GM21619 (cell line): ENCODE measurements around the gene DLG2.

Experiments used
- ATAC-seq: cut with Tn5 transposase; IDR thresholded peaks from one replicate; pipeline ENCODE4 v1.9.1; 2021; ENCODE audit not compliant: unreplicated experiment

Gene DLG2

DNA sequence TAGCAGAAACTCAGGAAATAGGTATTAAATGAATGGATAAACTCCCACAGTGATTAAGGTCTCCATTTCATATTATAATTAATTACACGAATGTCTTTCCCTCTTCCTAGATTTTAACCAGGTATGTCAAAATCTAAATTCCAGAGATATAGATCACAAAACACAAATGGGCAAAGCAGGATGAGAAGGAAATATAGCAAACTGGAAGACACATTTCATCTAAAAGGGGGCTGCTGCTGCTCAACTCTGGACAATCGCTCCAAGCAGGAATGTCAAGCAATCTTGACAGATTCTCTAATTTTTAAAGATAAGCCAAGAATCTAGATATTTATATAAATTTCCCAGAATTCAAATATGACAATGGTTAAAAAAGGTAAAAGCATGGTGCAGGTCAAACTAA lies 1786.8 kb downstream of the DLG2 start:
- ATAC-seq = no peak

DNA sequence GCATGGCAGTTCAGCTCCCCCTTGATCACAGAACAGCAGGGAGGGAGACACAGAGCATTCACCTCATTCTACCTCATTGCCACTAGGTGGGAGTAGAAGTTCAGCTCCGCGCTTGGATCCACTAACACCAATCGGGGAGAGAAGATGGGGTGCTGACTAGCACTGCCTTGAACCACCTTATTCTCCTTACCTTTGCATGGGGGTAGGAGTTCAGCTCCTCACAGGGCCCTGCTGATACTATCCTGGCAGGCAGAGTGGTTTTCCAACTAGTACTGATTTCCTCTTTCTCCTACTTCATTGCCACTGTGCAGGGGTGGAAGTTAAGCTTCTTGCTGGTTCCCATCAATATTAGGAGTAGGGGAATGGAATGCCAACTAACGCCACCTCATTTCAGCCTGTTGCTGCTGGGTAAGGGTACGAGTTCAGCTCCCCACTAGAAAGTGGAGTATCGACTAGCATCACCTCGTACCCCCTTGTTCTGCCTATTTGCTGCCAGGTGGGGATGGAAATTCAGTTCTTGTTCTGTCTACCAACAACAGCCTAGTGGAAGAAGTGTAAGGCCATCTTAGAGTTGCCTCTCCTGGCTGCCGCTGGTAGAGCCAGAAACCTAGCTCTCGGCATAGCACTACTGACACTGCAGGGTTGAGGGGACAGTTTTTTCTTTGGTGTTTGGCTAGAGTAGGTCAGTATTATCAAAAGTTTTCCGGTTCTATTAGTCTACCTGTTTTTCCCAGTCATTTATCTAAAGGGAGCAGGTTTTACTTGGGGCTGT lies 1790.1 kb downstream of the DLG2 start:
- peak; percentile 71 for ATAC-seq

DNA sequence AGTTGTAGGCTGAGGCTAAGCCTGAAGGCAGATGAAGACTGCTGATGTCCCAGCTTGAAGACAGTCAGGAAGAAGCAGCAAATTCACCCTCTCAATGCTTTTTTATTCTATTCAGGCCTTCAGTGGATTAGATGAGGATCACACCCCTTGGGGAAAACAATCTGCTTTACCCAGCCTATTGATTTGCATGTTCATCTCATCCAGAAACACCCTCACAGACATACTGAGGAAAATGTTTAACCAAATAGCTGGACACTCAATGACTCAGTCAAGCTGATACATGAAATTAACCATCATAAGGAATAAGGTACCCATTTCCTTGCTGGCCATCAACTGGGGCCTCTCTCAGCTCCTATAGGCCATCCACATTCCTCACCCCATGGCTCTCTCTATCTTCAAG lies 1791.1 kb downstream of the DLG2 start:
- ATAC-seq = no peak

DNA sequence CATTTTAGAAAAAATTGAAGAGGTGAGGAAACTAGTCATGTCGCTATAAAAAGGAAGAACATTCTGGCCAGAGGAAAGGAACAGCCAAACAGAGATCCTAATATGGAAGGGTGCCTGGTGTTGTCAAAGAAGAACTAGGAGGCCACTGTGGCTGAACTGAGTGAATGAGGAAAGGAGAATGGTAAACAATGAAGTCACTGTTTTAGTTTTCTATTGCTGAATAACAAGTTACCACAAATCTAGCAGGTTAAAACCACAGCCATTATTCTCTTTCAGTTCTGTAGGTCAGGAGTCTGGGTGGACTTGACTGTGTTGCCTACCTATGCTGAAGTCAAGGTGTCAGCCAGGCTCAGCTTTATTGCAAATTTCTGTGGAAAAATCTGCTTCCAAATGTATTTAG lies 1791.7 kb downstream of the DLG2 start:
- ATAC-seq = peak; percentile 84

DNA sequence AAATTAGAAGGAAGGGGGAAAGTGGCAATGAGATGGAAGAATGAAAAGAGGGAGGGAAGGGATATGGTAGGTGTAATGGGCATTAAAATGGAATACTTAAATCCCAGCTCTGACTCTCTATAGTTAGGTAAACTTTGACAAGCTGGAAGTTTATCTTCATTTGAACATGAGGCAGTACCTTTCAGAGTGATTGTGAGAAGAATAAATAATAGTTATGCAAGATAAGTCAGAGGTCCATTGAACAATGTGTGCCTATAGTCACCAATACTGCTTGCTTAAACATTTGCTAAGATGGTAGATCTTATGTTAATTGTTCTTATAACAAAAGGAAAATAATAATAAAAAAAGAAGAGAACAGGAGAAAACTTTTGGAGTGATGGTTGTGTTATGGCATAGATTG lies 1795.2 kb downstream of the DLG2 start:
- ATAC-seq = no peak

DNA sequence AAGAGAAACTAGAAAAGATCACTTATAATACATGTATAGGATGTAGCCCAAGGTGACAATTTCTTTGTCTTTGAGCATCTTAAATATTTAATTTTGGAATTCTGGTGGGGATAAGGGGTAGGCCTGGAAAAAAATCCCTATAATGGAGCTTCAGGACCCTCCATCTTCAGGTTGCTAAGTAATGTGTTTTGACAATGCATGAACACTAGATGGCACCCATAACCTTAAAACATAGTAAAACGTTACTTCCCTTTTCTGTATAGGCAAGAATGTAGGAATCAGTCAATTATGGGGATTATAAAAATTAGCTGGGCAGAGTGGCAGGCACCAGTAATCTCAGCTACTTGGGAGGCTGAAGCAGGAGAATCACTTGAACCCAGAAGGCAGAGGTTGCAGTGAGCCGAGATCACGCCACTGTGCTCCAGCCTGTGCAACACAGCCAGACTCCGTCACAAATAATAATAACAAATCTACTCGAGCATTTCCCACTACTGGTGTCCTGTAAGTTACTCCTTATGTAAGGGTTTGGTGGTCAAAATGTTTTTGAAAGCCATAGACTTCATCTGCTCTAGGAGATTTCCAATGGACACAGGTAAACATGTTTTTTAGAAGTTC lies 1799.1 kb downstream of the DLG2 start:
- peak; percentile 84 for ATAC-seq

DNA sequence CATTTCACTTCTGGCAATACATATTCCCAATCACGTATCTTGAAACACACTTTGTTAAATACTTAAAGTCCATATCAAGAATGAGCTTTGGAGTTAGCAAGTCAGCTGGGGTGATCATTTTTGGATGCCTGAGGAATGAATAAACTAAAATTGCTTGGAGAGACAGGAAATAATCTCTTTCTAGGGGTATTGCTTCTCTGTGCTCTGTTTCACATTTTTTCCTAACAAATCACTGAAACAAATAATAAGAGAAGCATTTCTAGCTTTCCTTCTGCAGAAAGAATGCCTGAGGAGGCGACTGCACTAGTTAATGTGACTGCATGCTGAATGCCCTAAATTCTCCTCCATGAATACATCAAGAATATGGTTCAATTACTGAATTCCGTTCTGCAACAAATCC lies 1799.6 kb downstream of the DLG2 start:
- ATAC-seq = no peak

DNA sequence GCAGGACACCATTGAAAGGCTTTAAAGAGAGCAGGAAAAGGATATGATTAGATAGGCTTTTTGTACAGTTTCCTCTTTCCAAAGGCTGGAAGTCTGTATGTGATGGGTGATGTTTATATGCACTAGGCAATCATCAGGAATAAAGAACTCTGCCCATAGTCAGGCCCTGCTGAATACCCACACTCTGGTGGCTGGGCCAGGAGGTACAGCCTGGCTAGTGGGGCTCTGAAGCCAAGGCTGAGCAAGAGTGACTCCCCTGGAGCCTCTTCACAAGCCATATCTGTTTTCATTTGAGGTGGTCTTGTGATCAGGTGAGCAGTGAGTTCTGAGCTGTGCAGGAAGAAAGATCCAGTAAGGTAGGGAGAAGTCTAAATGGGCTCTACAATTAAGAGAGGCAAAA lies 1801.1 kb downstream of the DLG2 start:
- no peak for ATAC-seq

DNA sequence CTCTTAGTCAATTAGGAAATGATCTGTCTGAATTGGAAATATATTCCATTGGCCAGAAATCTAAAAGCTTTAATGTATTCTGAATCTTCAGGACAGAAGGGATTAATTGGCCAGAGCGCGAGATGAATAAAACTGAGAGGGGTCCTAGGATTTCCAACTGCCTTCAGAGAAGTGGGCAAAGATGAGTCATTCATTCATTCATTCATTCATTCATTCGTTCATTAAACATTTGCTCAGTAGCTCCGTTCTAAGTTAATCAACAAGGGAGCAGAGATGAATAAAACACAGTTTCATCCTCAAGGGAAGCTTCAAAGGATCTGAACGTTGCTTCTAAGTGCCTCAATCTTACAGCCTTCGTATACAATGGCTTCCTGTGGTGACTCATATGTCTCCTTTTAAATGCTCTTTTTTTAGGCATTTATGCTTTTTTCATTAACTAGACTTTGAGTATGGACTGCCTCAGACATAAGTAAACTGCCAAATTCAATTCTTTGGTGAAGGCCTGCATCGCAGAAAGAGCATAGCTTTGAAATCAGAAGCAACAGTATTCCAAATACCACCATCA lies 1803.6 kb downstream of the DLG2 start:
- ATAC-seq = no peak

DNA sequence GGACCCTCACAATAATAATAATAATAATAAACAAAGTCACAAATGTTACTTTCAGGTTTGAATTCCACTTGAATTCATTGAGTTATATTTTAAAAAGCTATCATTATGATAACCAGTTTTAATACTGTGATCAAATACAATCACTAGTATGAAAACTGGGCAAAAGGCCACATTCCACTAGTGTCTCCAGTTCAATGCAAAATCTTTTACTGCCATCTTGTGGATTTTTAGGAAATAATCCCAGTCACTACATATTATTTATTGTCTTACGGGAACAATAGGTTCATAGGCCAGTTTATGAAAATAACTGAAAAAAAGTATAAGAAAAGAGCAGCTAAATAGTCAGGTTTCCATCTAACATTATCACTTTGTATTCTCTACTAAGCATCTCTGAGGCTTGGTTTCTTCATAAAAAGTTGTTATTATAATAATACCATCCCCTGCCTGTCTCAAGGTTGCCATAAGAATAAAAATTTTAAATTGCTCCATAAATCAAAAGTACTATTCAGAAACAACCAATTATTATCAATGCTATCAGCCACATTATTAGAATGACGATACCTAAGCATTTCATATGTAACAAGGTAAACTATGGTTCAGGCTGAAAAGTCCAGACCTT lies 1807.1 kb downstream of the DLG2 start:
- ATAC-seq = no peak

DNA sequence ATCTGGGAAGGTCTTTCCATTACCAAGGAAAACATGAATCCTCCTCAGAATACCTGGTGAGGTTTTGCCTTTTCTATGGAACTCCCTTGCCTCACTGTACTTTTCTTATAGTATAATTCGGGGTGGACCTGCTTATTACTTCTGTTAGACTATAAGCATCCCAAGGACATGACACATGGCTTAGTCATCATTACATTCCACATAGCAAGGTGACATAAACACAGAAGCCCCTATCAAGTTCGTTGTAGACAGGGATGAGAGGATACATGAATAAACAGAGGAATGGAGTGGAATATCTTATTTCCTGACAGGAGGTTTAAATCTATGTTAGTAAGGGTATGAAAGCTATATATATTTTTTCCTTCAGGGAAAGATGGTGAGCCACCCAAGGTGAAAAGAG lies 1808.8 kb downstream of the DLG2 start:
- no peak for ATAC-seq

DNA sequence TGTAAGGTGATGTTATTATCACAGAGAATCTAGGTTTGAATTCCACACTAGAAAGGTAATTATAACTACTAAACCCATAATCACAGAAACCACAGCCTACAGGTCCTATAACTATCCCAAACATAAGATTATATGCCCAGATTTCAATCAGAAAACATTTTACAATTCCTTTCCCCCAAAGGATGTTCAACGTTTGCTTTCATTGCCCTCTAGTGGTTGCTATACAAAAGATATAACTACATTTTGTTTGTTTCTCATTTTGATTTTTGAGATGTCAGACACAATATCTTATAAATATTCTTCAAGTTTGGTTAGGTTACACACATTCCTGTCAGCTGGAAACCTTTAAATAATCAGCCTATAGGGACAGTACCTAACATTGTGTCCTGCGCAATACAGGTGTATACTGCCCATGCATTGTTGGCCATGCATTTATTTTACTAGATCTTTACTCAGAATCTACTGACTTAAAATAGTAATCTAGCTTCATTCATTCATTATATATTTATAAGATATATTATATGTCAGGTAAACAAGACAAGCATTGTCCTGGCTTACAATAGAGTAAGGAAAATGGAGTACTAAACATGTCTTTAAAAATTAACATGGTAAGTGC lies 1810.5 kb downstream of the DLG2 start:
- no peak for ATAC-seq

DNA sequence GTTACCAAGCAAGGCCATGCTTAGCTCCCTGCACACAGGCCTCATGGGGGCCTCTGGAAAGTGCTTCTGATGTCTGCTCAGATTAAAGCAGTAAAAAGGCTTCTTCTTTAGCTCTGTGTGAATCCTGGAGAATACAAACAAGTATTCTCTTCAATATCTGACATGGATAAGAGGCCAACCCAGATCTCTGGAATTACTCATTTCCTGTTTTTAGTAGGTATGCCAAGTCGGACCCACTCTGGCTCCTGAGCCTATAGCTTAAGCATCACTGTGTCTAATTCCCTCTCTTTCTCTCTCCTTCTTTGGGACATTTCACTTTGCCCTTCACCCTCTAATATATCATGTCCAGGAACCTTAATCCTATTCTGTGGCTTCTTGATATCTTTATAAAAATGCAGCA lies 1811.4 kb downstream of the DLG2 start:
- ATAC-seq = no peak

DNA sequence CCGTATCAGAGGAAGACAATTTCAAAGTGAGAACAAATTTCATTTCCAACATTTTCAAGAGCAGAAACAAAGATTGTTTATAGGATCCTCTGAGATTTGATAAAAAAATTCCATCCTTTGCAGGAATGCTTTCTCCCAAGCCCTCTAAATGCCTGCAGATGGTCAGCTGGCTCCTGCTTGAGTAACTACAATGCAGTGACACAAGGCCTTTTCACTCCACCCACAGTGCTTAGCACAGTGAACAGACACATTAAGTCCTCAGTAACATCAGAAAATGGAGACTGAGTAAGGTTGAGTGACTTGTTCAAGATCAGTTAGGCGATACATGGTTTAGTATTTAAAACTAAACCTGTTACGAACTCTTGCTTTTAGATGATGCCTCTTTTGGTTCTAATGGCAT lies 1813.8 kb downstream of the DLG2 start:
- ATAC-seq = no peak

DNA sequence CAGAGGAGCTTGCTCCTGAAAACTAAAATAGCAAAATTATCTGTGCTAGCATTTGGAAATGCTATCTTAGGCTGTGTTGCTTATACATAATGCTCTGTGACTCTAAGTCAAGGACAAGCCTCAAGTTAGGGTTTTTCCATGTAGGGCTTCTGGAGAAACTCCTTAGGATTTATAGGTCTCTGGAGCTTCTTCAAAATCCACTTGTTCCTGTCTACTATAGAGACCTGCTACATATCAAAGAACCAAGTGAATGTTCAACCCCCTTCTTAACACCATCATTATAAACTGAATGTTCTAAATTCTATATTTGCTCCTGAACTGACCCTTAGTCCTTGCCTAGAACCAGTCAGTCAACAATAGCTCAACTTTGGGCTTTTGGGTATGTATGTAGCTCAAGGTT lies 1817.9 kb downstream of the DLG2 start:
- ATAC-seq = no peak

DNA sequence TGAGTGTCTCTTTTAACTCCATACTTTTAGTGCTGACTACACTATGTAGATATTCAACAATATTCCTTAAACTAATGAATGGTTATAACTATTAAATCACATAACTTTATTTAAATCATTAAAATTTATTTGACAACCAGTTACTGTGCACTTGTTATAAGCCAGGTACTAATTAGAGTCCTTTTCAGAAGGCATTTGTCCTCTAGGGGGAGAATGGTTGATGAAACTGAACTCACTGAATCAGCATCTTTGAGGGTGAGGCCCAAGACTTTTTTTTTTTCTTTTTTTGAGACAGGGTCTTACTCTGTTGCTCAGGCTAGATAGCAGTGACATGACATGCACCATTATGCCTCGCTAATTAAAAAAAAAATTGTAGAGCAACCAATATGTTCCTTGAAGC lies 1825.3 kb downstream of the DLG2 start:
- ATAC-seq = no peak

DNA sequence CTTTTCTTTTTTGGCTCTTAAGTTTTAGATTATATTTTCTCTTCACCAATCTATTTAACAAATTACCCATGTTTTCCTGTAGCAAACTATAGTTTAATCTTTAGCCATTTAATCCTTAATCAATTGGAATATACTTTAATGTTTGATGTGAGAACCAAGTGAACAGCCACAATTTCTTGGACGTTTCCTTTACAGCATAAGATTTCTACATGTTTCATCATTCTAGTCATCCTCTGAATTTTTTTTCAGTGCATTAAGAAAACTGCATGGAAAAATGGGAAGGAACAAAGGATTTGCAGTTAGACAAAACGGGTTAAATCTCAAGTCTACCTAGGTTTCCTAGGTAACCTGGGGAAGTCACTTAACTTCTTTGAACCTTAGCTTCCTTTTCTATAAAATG lies 1833.8 kb downstream of the DLG2 start:
- no peak for ATAC-seq

DNA sequence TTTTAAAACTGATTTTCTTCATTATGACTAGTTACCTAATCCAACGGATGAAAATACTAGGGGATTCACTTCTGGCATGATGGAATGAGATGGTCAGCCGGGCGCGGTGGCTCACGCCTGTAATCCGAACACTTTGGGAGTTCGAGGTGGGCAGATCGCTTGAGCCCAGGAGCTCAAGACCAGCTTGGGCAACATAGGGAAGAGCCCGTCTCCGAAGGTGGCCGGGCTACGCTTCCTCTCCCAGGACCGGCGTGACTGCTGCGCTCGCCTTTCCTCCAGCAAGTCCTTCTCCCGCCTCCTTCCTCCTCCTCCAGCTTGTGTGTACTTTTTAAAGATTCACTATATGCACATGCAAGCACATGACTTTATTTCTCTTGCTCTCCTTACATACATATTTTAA lies 1835.6 kb downstream of the DLG2 start:
- no peak for ATAC-seq

DNA sequence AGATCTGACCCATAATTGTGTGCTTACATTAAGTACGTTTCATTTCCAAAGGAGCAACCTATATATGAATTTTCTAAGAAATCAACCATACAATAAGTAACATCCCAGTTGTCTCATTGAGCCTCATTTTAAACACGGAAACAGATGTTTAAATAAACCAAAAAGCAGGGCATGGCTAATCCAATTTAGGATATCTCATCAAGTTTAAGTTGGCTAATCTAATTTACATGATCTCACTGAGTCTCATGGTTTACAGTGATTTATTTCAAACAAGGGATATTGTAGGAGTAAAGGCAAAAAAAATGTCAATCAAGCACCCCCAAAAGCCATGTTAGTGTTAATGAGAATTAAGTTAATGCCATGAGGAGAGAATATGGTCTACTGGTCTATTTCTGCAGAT lies 1841.2 kb downstream of the DLG2 start:
- no peak for ATAC-seq

DNA sequence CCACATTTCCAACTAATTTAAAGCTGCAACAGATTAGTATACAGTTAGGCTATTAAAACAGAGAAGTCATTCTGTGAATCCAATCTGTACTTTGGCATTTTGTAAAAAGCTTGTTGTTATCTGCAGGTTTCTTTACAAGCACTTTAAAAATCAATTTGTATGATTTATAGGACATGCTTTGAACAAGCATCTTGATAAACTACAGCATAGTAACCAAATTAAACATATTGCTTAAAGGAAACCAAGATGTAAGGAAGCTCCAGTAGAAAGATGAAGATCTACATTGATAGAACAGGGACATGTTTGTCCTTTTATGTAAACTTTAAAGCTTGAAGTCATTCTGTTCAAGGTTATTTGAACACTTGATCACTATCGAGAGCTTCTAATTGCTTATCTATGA lies 1842.7 kb downstream of the DLG2 start:
- no peak for ATAC-seq

DNA sequence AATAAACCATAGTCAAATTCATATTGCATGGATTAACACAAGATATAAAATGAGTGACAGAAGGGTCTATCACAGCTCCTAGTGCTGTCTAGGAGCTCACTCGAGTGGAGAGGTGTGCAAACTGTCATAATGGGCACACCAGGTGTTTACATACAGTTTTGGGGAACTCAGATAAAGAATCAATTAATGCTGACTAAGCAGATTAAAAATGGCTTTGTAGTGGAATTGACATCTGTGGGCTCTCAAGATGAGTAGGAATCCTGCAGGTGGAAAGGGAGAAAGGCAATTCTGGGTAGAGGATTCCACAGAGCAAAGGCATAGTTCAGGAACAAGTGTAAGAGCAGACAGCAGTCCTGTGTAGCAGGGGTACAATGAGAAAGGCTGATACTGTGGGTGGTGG lies 1844.8 kb downstream of the DLG2 start:
- ATAC-seq = no peak

DNA sequence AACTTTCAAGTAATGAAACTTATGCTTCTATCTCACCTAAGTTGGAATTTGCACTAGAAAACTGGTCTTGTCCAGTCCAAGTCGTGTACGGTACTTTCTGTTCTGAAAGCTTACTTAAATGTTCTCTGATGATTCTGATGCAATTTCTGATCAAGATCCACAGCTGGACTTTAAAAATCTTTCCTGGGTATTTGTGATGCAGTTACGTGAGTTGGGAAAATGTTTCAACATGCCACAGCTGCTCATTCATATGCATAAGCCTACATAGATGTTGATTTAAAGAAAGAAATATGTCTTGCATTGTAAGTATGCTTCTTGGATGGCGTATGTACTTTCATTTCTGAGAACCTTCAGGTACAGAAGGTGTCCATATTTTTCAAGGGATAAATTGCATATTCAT lies 1847.3 kb downstream of the DLG2 start:
- ATAC-seq = no peak
